SU-DHL-6 (cell line): ENCODE results near the gene ULK1.

Source experiments
- CTCF ChIP-seq: fragments of 200-600 bp; sonication (generic); IDR thresholded peaks from one replicate; pipeline ENCODE4 v1.5.1; 2017; ENCODE audit warnings: antibody characterized with exemption, mild to moderate bottlenecking, low read length, moderate library complexity; ENCODE audit not compliant: insufficient read depth, poor library complexity, severe bottlenecking
- EZH2phosphoT487 ChIP-seq: fragments of 200-600 bp; sonication (generic), shearing (Covaris generic); conservative IDR thresholded peaks from 2 replicates; pipeline ENCODE4 v1.6.1; 2018; ENCODE audit warnings: mild to moderate bottlenecking, antibody characterized with exemption, low read length, moderate library complexity, mixed read lengths

GRCh38 chr12:131919051-131919347 lies 24.6 kb downstream of the ULK1 start:
- TF ChIP-seq CTCF = no peak
- TF ChIP-seq EZH2phosphoT487 = no peak
